HG03558 (cell line): ENCODE measurements around the gene TMEM150B.

Source experiments
- ATAC-seq: cut with Tn5 transposase; IDR thresholded peaks from one replicate; pipeline ENCODE4 v1.9.1; 2021; ENCODE audit warnings: moderate number of reproducible peaks; ENCODE audit not compliant: unreplicated experiment; ENCODE audit errors: extremely low read depth

TMEM150B gene

GRCh38 chr19:55279770-55280643 is 45.1 kb downstream of the TMEM150B start, which contains the start of gene HSPBP1:
Gene HSPBP1, minus strand, starts transcription at chr19:55280110. Its CDS starts 502 bp downstream, at chr19:55279608.
- peak; percentile 54 for ATAC-seq

- ATAC-seq = no peak
These were observed 45.8 kb downstream of the TMEM150B start for GRCh38 chr19:55279340-55279739.

- no peak for ATAC-seq
These were observed 46.6 kb downstream of the TMEM150B start for GRCh38 chr19:55278391-55279135.

- ATAC-seq = no peak
These were observed 47.6 kb downstream of the TMEM150B start for GRCh38 chr19:55277494-55277893.

GRCh38 chr19:55276720-55277430 is 48.3 kb downstream of the TMEM150B start:
- ATAC-seq = no peak

- no peak for ATAC-seq
These were observed 49.1 kb downstream of the TMEM150B start for GRCh38 chr19:55275851-55276719.

GRCh38 chr19:55273978-55274707 is 51.0 kb downstream of the TMEM150B start:
- no peak for ATAC-seq

GRCh38 chr19:55272142-55272541 is 53.0 kb downstream of the TMEM150B start:
- ATAC-seq = no peak

GRCh38 chr19:55270172-55270942 is 54.8 kb downstream of the TMEM150B start:
- no peak for ATAC-seq

- ATAC-seq = no peak
These were observed 55.8 kb downstream of the TMEM150B start for GRCh38 chr19:55269299-55269698.

GRCh38 chr19:55266840-55267239 is 58.3 kb downstream of the TMEM150B start:
- ATAC-seq = no peak

- ATAC-seq = no peak
These were observed 58.7 kb downstream of the TMEM150B start for GRCh38 chr19:55266404-55266803.

GRCh38 chr19:55265723-55266386 is 59.3 kb downstream of the TMEM150B start:
- no peak for ATAC-seq

- no peak for ATAC-seq
These were observed 60.0 kb downstream of the TMEM150B start for GRCh38 chr19:55265173-55265572.

GRCh38 chr19:55264531-55264930 is 60.6 kb downstream of the TMEM150B start:
- no peak for ATAC-seq
